Endothelial cell of umbilical vein (primary cell): ENCODE data around the gene RSRC1. TPM values are rescaled to one million over a fixed set of nuclear protein-coding genes. Genes with fewer than 3 reads are reported as not detected.

Source experiments
- BruUV-seq: library from RNA; stranded (reverse); fragments of 400-500 nt; replicated peaks from 2 replicates; lab custom pipeline; 2021; lab: Mats Ljungman, UMichigan
- CTCF ChIA-PET: fragments of 300-600, 350-600 bp; sonication (Branson Sonifier 250); formaldehyde crosslinking; loops from one replicate; lab custom pipeline; 2021; ENCODE audit warnings: antibody characterized with exemption, inconsistent platforms; lab: Charles Lee
- POLR2A ChIA-PET: fragments of 300-600, 350-600 bp; sonication (Branson Sonifier 250); formaldehyde crosslinking; loops from one replicate; lab custom pipeline; 2021; ENCODE audit warnings: antibody characterized with exemption, inconsistent platforms; lab: Charles Lee
- DNase-seq: peaks from one replicate; pipeline ENCODE4 v3.0.0-alpha.2; 2011; ENCODE audit warnings: low read depth, low spot score
- FAIRE-seq: peaks from 2 replicates; lab custom pipeline; 2011; peaks lifted over from hg19 to GRCh38; lab: Jason Lieb, UNC
- H2AFZ ChIP-seq: 2 replicates; pipeline ENCODE4 v1.6.0; 2012; ENCODE audit warnings: low read depth, low read length, control low read depth, inconsistent platforms
- H3K27ac ChIP-seq: 2 replicates; pipeline ENCODE4 v1.5.1; 2011; ENCODE audit warnings: low read depth, mild to moderate bottlenecking, control low read depth, low read length, moderate library complexity; ENCODE audit not compliant: insufficient read depth
- H3K27me3 ChIP-seq, 2 experiments: 2 replicates each; pipeline versions ENCODE4 v1.6.0 to v1.6.1; 2011; ENCODE audit warnings: low read length in 2 of 2, mixed read lengths in 1 of 2; ENCODE audit not compliant: control insufficient read depth in 2 of 2, insufficient read depth in 2 of 2
- H3K36me3 ChIP-seq, 2 experiments: 2 replicates in 1 of 2; 3 replicates in 1 of 2; pipeline ENCODE4 v1.5.1; 2011; ENCODE audit warnings: low read length in 2 of 2, mild to moderate bottlenecking in 1 of 2, moderate library complexity in 1 of 2; ENCODE audit not compliant: control insufficient read depth in 2 of 2, insufficient read depth in 2 of 2; ENCODE audit errors: extremely low read depth in 1 of 2
- H3K4me1 ChIP-seq: 3 replicates; pipeline ENCODE4 v1.5.1; 2011; ENCODE audit warnings: mild to moderate bottlenecking, low read length; ENCODE audit not compliant: control insufficient read depth, insufficient read depth; ENCODE audit errors: extremely low read depth
- H3K4me2 ChIP-seq: 2 replicates; pipeline ENCODE4 v1.6.1; 2011; ENCODE audit warnings: low read length, control low read depth, mixed read lengths; ENCODE audit not compliant: insufficient read depth
- H3K4me3 ChIP-seq, 3 experiments: fragments of 200-600 bp in 1 of 3; sonication (generic), shearing (Covaris generic) in 1 of 3; replicated peaks in 1 of 3; 2 replicates each; pipeline ENCODE4 v1.5.1; 2011 to 2016; ENCODE audit warnings: control low read depth in 3 of 3, low read length in 3 of 3, mild to moderate bottlenecking in 2 of 3, inconsistent platforms in 1 of 3, low read depth in 1 of 3, moderate library complexity in 1 of 3; ENCODE audit not compliant: insufficient read depth in 1 of 3
- H3K79me2 ChIP-seq: 2 replicates; pipeline ENCODE4 v1.6.0; 2012; ENCODE audit warnings: low read length, inconsistent platforms; ENCODE audit not compliant: control insufficient read depth, insufficient read depth
- H3K9ac ChIP-seq: replicated peaks from 2 replicates; pipeline ENCODE3; 2011; ENCODE audit warnings: low read length, control low read depth; ENCODE audit not compliant: insufficient read depth; ENCODE audit errors: extremely low read depth
- H3K9me1 ChIP-seq: replicated peaks from 3 replicates; pipeline ENCODE4 v1.6.0; 2011; ENCODE audit warnings: mild to moderate bottlenecking, low read length; ENCODE audit not compliant: control insufficient read depth, insufficient read depth; ENCODE audit errors: extremely low read depth
- H3K9me3 ChIP-seq: replicated peaks from 2 replicates; pipeline ENCODE4 v1.5.1; 2012; ENCODE audit warnings: low read length, inconsistent platforms; ENCODE audit not compliant: control insufficient read depth, insufficient read depth
- H4K20me1 ChIP-seq: replicated peaks from 2 replicates; pipeline ENCODE3; 2011; ENCODE audit warnings: mild to moderate bottlenecking, low read length; ENCODE audit not compliant: control insufficient read depth, insufficient read depth; ENCODE audit errors: extremely low read depth
- CTCF ChIP-seq, 2 donors: IDR thresholded peaks; 1 replicate in 1 of 2; 2 replicates in 1 of 2; pipeline ENCODE4 v1.5.1; 2011; ENCODE audit warnings: low read length in 2 of 2, mild to moderate bottlenecking in 2 of 2, moderate library complexity in 2 of 2, control low read depth in 1 of 2, inconsistent platforms in 1 of 2, low read depth in 1 of 2; ENCODE audit not compliant: insufficient read depth in 1 of 2; ENCODE audit errors: extremely low read depth in 1 of 2
- EZH2 ChIP-seq: IDR thresholded peaks from 2 replicates; pipeline ENCODE4 v1.6.1; 2012; ENCODE audit warnings: borderline replicate concordance, low read depth, mild to moderate bottlenecking, moderate library complexity, low read length, inconsistent platforms; ENCODE audit not compliant: severe bottlenecking
- FOS ChIP-seq: IDR thresholded peaks from 2 replicates; pipeline ENCODE4 v1.6.1; 2011; ENCODE audit warnings: mild to moderate bottlenecking, low read length, moderate library complexity, borderline replicate concordance; ENCODE audit not compliant: insufficient read depth
- GATA2 ChIP-seq: IDR thresholded peaks from 2 replicates; pipeline ENCODE4 v1.7.0; 2011; ENCODE audit warnings: low read depth, mild to moderate bottlenecking, moderate library complexity, mixed read lengths, low read length; ENCODE audit not compliant: insufficient read length, insufficient read depth
- JUN ChIP-seq: IDR thresholded peaks from 2 replicates; pipeline ENCODE4 v1.6.1; 2011; ENCODE audit warnings: borderline replicate concordance, low read depth; ENCODE audit not compliant: insufficient read length, insufficient read depth
- MYC ChIP-seq: IDR thresholded peaks from one replicate; pipeline ENCODE4 v1.6.1; 2011; ENCODE audit warnings: mild to moderate bottlenecking, low read depth, low read length
- POLR2A ChIP-seq: IDR thresholded peaks from 2 replicates; pipeline ENCODE4 v1.6.1; 2012; ENCODE audit warnings: low read depth, mild to moderate bottlenecking, control low read depth, low read length
- POLR2AphosphoS5 ChIP-seq: IDR thresholded peaks from 2 replicates; pipeline ENCODE4 v1.6.1; 2012; ENCODE audit warnings: low read depth, mild to moderate bottlenecking, control low read depth, low read length, moderate library complexity; ENCODE audit not compliant: insufficient read depth
- dilution Hi-C: fragments of 300-500 bp; cut with MboI; formaldehyde crosslinking; loops from one replicate; pipeline ENCODE4 v1.15.0; 2019; ENCODE audit warnings: low sequenced_read_pairs; ENCODE audit not compliant: extremely low pct_ligation_motif_present
- intact Hi-C: fragments of 100-400 bp; cut with micrococcal nuclease; formaldehyde crosslinking; loops from one replicate; pipeline ENCODE4 v1.10.0; 2022
- polyA plus RNA-seq, 4 experiments: library from polyadenylated mRNA; depleted of rRNA in 3 of 4; stranded (reverse) in 3 of 4; unstranded in 1 of 4; fragments of >200 nt; gene quantifications; 2 replicates each; pipeline versions ENCODE4 v1.2.1 to v1.2.3, GENCODE V29; 2011 to 2012; ENCODE audit warnings: missing spikeins in 1 of 4
- total RNA-seq: library from RNA; stranded (reverse); gene quantifications from 2 replicates; pipeline ENCODE4 v1.2.3, GENCODE V29; 2021
- TF ChIP-seq, protein P1 (sequence below): IDR thresholded peaks from 2 replicates; pipeline ENCODE4 v1.6.1; 2011; ENCODE audit not compliant: insufficient read depth, insufficient read length

RSRC1 gene
- total and polyA plus RNA-seq, 2 donors (not counting 3 experiments of a cell fraction or from before 2014, with no cell fraction given): 1.8 to 25.4 TPM

DNA sequence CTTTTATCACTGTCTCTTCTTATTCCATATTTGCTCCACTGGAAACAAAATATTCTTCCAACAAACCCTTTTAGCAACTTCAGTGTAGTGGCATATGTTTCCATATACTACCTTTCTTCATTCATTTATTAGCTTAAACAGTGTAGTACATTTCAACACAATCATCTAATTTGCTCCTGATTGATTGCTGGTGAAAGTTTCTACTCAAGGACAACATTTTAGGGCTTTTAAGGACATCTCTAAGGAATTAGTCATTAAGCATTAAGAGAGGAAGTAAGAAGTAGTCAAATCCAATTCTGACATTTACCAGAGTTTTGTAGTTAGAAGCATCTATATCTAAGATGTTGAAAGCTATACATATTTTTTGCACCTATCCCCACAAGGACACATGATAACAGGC lies 55.8 kb downstream of the RSRC1 start:
- FAIRE-seq: no peak
- Histone ChIP-seq H3K79me2 (no peaks in the 10 kb centered on the region), H3K9me3 (no peaks in the 10 kb centered on the region), H3K9ac (no peak overlapping the region), H3K4me3 (no peak overlapping the region), H3K9me1 (no peaks in the 10 kb centered on the region), H3K4me1 (peaks cover 21% of the 10 kb centered on the region), H3K36me3 (no peaks in the 10 kb centered on the region), H3K27me3 (no peaks in the 10 kb centered on the region), H3K27ac (no peak overlapping the region), H3K4me2 (no peak overlapping the region), H4K20me1 (no peaks in the 10 kb centered on the region), H2AFZ (no peak overlapping the region)
- no peak for TF ChIP-seq FOS
- TF ChIP-seq POLR2AphosphoS5: no peak
- no peak for TF ChIP-seq MYC
- no peak for TF ChIP-seq JUN
- TF ChIP-seq EZH2: no peak
- TF ChIP-seq GATA2: no peak
- TF ChIP-seq, protein P1, sequence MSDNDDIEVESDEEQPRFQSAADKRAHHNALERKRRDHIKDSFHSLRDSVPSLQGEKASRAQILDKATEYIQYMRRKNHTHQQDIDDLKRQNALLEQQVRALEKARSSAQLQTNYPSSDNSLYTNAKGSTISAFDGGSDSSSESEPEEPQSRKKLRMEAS: no peak
- no peak for TF ChIP-seq CTCF (IDR thresholded peaks at IDR 0.05; ENCODE audit: extremely low read depth in 1 of 2, insufficient read depth in 1 of 2, low read depth in 1 of 2, low read length in 2 of 2)
- no peak for TF ChIP-seq POLR2A
- ChIA-PET POLR2A (no interaction called here), CTCF (interaction anchor here (0.6 kb wide), 1 partner anchor 47 kb away, joined by 3 read pairs; no protein-coding TSS in a partner anchor)
- no TSS peak for BruUV-seq
- DNase-seq: no peak
- intact Hi-C loops: no loop called here
- dilution Hi-C loops: no loop called here
